HEK293T (cell line): ENCODE results near the gene ZBTB7B.
A peak's percentile ranks its signal among the peaks of the same experiment; 100 is the strongest.
"Not testable (repeated sequence)": the region's sequence is repeated elsewhere in the genome, so short reads cannot be mapped to it uniquely, and the experiment has no call there.

ENCODE experiments used
- CTCF ChIA-PET: fragments of 350-600 bp; formaldehyde crosslinking; extraction: SDS; loops from one replicate; lab custom pipeline; 2021; ENCODE audit warnings: antibody characterized with exemption, inconsistent platforms; lab: Yijun Ruan, JAX
- POLR2A ChIA-PET: fragments of 350-600 bp; formaldehyde crosslinking; extraction: SDS; loops from one replicate; lab custom pipeline; 2020; ENCODE audit warnings: antibody characterized with exemption, inconsistent platforms; lab: Yijun Ruan, JAX
- DNase-seq: peaks from one replicate; pipeline ENCODE4 v3.0.0; 2012; ENCODE audit warnings: mixed read lengths; ENCODE audit errors: extremely low spot score
- ARNT ChIP-seq: fragments of 450-650 bp; IDR thresholded peaks from 2 replicates; pipeline ENCODE4 v1.6.1; 2017; ENCODE audit warnings: mild to moderate bottlenecking
- BHLHE40 ChIP-seq: fragments of 450-650 bp; IDR thresholded peaks from 2 replicates; pipeline ENCODE4 v1.6.1; 2016; ENCODE audit warnings: mild to moderate bottlenecking, moderate library complexity, borderline replicate concordance
- CTBP1 ChIP-seq: fragments of 450-650 bp; IDR thresholded peaks from 2 replicates; pipeline ENCODE4 v1.6.1; 2016; ENCODE audit warnings: borderline replicate concordance
- ELF4 ChIP-seq: fragments of 450-650 bp; IDR thresholded peaks from 2 replicates; pipeline ENCODE4 v1.6.1; 2017; ENCODE audit warnings: antibody characterized with exemption
- FOXA1 ChIP-seq: fragments of 450-650 bp; IDR thresholded peaks from 2 replicates; pipeline ENCODE4 v1.6.1; 2016; ENCODE audit warnings: mild to moderate bottlenecking
- FOXK2 ChIP-seq: fragments of 450-650 bp; IDR thresholded peaks from 2 replicates; pipeline ENCODE4 v1.6.1; 2016; ENCODE audit warnings: mild to moderate bottlenecking
- FOXM1 ChIP-seq: fragments of 450-650 bp; IDR thresholded peaks from 2 replicates; pipeline ENCODE4 v1.6.1; 2017; ENCODE audit warnings: mild to moderate bottlenecking, borderline replicate concordance
- HDGF ChIP-seq: fragments of 450-650 bp; IDR thresholded peaks from 2 replicates; pipeline ENCODE4 v1.6.1; 2017; ENCODE audit warnings: antibody characterized with exemption, borderline replicate concordance
- L3MBTL2 ChIP-seq: fragments of 450-650 bp; conservative IDR thresholded peaks from 2 replicates; pipeline ENCODE4 v1.6.1; 2016; ENCODE audit warnings: mild to moderate bottlenecking
- LEF1 ChIP-seq: fragments of 450-650 bp; IDR thresholded peaks from 2 replicates; pipeline ENCODE4 v1.6.1; 2017; ENCODE audit warnings: mild to moderate bottlenecking, borderline replicate concordance
- NFRKB ChIP-seq: fragments of 450-650 bp; IDR thresholded peaks from 2 replicates; pipeline ENCODE4 v1.6.1; 2016; ENCODE audit warnings: mild to moderate bottlenecking, moderate library complexity
- PKNOX1 ChIP-seq: fragments of 450-650 bp; IDR thresholded peaks from 2 replicates; pipeline ENCODE4 v1.6.1; 2016
- SP1 ChIP-seq: fragments of 450-650 bp; IDR thresholded peaks from 2 replicates; pipeline ENCODE4 v1.6.1; 2017
- SUZ12 ChIP-seq: fragments of 450-650 bp; IDR thresholded peaks from 2 replicates; pipeline ENCODE4 v1.6.1; 2016; ENCODE audit warnings: mild to moderate bottlenecking
- TARDBP ChIP-seq: fragments of 450-650 bp; IDR thresholded peaks from 2 replicates; pipeline ENCODE4 v1.6.1; 2016
- ZNF384 ChIP-seq: fragments of 450-650 bp; IDR thresholded peaks from 2 replicates; pipeline ENCODE4 v1.6.1; 2016

The ZBTB7B gene

GRCh38 chr1:154974102-154974807 is 28.3 kb upstream of the ZBTB7B start, which contains the start of gene CKS1B:
Gene CKS1B (plus strand): TSS chr1:154974681. CDS start chr1:154974746, 65 bp downstream.
- no peak for TF ChIP-seq TARDBP
- no peak for TF ChIP-seq FOXK2
- no peak for TF ChIP-seq CTBP1
- TF ChIP-seq FOXM1 = peak; percentile 85; the same call in 1 of the 2 replicates
- no peak for TF ChIP-seq HDGF
- TF ChIP-seq BHLHE40 = no peak
- TF ChIP-seq ELF4 = peak; percentile 84
- peak; percentile 86 for TF ChIP-seq PKNOX1
- no peak for TF ChIP-seq NFRKB
- no peak for TF ChIP-seq LEF1
- no peak for TF ChIP-seq ZNF384
- TF ChIP-seq FOXA1 = no peak
- TF ChIP-seq ARNT = no peak
- peak; percentile 99 for TF ChIP-seq L3MBTL2
- TF ChIP-seq SP1 = no peak
- CTCF ChIA-PET = interaction anchor here (0.8 to 2.3 kb wide), 5 partner anchors 21 to 414 kb away, joined by 3 to 8 read pairs (median 5); no protein-coding TSS in a partner anchor
- POLR2A ChIA-PET = interaction anchor here (0.7 to 6.6 kb wide), 17 partner anchors 9 to 198 kb away, joined by 3 to 59 read pairs (median 5); partner anchors contain the start of genes ADAM15, FLAD1, KCNN3 and LENEP
- peak; percentile 94 for DNase-seq

GRCh38 chr1:154974808-154975408 is 27.7 kb upstream of the ZBTB7B start:
- POLR2A ChIA-PET = interaction anchor here (1.0 to 6.6 kb wide), 8 partner anchors 9 to 198 kb away, joined by 3 to 59 read pairs (median 8); partner anchors contain the start of genes ADAM15, FLAD1, LENEP and PBXIP1
- CTCF ChIA-PET = interaction anchor here (1.0 to 2.3 kb wide), 3 partner anchors 24 to 110 kb away, joined by 5 to 8 read pairs (median 6); no protein-coding TSS in a partner anchor
- DNase-seq = peak; percentile 93
- no peak for TF ChIP-seq PKNOX1
- 0 out of 2 replicates have a peak, but pooled peaks have one; percentile 70 for TF ChIP-seq ELF4
- peak; percentile 61 for TF ChIP-seq L3MBTL2

- no peak for DNase-seq
- TF ChIP-seq PKNOX1 (no peak), L3MBTL2 (no peak), LEF1 (no peak), NFRKB (no peak), HDGF (no peak), CTBP1 (no peak), FOXA1 (no peak), SUZ12 (no peak), TARDBP (no peak), ZNF384 (no peak), ELF4 (no peak), FOXK2 (no peak), ARNT (no peak), FOXM1 (no peak), SP1 (no peak)
- ChIA-PET POLR2A (interaction anchor here (1.0 to 6.6 kb wide), 6 partner anchors 8 to 197 kb away, joined by 3 to 58 read pairs (median 6); partner anchors contain the start of genes FLAD1, LENEP and PBXIP1), CTCF (interaction anchor here (1.0 to 2.0 kb wide), 2 partner anchors 23 to 109 kb away, joined by 5 to 6 read pairs; no protein-coding TSS in a partner anchor)
Observed at GRCh38 chr1:154975409-154976059, 27.1 kb upstream of the ZBTB7B start.

GRCh38 chr1:154977762-154978161 is 24.8 kb upstream of the ZBTB7B start:
- CTCF ChIA-PET, DNase-seq, POLR2A ChIA-PET: not testable (repeated sequence)

GRCh38 chr1:154978360-154978759 is 24.2 kb upstream of the ZBTB7B start:
- no peak for DNase-seq
- ChIA-PET POLR2A (no interaction called here), CTCF (interaction anchor here (1.2 kb wide), 1 partner anchor 18 kb away, joined by 7 read pairs; no protein-coding TSS in a partner anchor)
- TF ChIP-seq ELF4 (no peak), BHLHE40 (no peak), ZNF384 (no peak), FOXA1 (no peak), NFRKB (no peak), FOXM1 (no peak), FOXK2 (no peak), CTBP1 (no peak), TARDBP (no peak), L3MBTL2 (no peak), LEF1 (no peak), PKNOX1 (no peak), HDGF (no peak), SP1 (no peak)
